NB4 (cell line): ENCODE results near the gene FOLR2.

ENCODE experiments used
- MAX ChIP-seq: IDR thresholded peaks from 2 replicates; pipeline ENCODE4 v1.6.1; 2011; ENCODE audit warnings: low read depth, low read length
- TF ChIP-seq, protein P1 (sequence below): IDR thresholded peaks from one replicate; pipeline ENCODE4 v1.5.1; 2012; ENCODE audit warnings: low read depth, low read length

- TF ChIP-seq, protein P1, sequence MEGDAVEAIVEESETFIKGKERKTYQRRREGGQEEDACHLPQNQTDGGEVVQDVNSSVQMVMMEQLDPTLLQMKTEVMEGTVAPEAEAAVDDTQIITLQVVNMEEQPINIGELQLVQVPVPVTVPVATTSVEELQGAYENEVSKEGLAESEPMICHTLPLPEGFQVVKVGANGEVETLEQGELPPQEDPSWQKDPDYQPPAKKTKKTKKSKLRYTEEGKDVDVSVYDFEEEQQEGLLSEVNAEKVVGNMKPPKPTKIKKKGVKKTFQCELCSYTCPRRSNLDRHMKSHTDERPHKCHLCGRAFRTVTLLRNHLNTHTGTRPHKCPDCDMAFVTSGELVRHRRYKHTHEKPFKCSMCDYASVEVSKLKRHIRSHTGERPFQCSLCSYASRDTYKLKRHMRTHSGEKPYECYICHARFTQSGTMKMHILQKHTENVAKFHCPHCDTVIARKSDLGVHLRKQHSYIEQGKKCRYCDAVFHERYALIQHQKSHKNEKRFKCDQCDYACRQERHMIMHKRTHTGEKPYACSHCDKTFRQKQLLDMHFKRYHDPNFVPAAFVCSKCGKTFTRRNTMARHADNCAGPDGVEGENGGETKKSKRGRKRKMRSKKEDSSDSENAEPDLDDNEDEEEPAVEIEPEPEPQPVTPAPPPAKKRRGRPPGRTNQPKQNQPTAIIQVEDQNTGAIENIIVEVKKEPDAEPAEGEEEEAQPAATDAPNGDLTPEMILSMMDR, result no peak
- no peak for TF ChIP-seq MAX
Measured at GRCh38 chr11:72179049-72179803, 37.4 kb upstream of the FOLR2 start.
